ENCODE results near the gene AKAP12. TPM values are rescaled to one million over a fixed set of nuclear protein-coding genes. Genes with fewer than 3 reads are reported as not detected.

The AKAP12 gene
- total and polyA plus RNA-seq, 2 donors (not counting 1 experiment from before 2014, with no cell fraction given): 0.04 to 0.22 TPM

DNA sequence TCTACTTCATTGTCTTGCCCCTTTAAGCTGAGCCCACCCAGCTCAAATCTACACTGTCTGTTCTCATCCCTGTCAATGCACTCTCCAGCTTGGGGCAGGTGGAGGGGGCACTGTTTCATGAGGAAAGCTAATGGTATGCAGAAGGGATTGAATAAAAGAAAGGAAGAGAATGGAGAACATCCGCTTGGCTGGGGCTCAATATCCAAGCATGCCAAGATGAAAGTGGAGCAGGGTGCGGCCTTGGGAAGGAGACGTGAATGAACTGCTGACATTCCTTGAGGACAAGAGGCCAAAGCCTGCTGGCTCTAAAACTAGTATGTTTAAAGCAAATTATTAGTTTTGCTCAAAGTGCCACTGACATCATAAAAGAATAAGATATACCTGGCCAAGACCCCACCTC, 24.2 kb downstream of the AKAP12 start:
- no peaks in the 10 kb centered on the region for H3K4me1 ChIP-seq (ENCODE audit: control insufficient read depth in 2 of 2, insufficient read depth in 2 of 2, low read length in 2 of 2)
- no peaks in the 10 kb centered on the region for H3K4me1 Mint-ChIP-seq
- no peak overlapping the region for H3K4me2 ChIP-seq (replicated peaks; ENCODE audit: low read depth, low read length, poor library complexity, severe bottlenecking)
- no peaks in the 10 kb centered on the region for H3K9me3 ChIP-seq (ENCODE audit: control extremely low read depth in 1 of 3, control insufficient read depth in 2 of 3, insufficient read depth in 1 of 3, low read length in 2 of 3)
- intact Hi-C loops (cut with micrococcal nuclease): no loop called here
- H3K4me3 ChIP-seq (ENCODE audit: control extremely low read depth in 1 of 5, extremely low read depth in 1 of 5, insufficient read depth in 1 of 5, low read depth in 2 of 5, low read length in 4 of 5): no peak overlapping the region
- no peak for TF ChIP-seq EZH2 (IDR thresholded peaks at IDR 0.05; ENCODE audit: borderline replicate concordance, insufficient read depth, low read depth, low read length, poor library complexity, severe bottlenecking)
- TF ChIP-seq, protein P1, sequence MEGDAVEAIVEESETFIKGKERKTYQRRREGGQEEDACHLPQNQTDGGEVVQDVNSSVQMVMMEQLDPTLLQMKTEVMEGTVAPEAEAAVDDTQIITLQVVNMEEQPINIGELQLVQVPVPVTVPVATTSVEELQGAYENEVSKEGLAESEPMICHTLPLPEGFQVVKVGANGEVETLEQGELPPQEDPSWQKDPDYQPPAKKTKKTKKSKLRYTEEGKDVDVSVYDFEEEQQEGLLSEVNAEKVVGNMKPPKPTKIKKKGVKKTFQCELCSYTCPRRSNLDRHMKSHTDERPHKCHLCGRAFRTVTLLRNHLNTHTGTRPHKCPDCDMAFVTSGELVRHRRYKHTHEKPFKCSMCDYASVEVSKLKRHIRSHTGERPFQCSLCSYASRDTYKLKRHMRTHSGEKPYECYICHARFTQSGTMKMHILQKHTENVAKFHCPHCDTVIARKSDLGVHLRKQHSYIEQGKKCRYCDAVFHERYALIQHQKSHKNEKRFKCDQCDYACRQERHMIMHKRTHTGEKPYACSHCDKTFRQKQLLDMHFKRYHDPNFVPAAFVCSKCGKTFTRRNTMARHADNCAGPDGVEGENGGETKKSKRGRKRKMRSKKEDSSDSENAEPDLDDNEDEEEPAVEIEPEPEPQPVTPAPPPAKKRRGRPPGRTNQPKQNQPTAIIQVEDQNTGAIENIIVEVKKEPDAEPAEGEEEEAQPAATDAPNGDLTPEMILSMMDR (IDR thresholded peaks at IDR 0.05): no peak
- 93% methylated on average over 3 of the region's 3 CpGs for WGBS (ENCODE audit: insufficient coverage)
- POLR2A ChIA-PET: no interaction called here
- no peak for ATAC-seq (ENCODE audit: low read depth)
- CTCF ChIA-PET: interaction anchor here (1.4 kb wide), 1 partner anchor 60 kb away, joined by 3 read pairs; no protein-coding TSS in a partner anchor
- H3K36me3 ChIP-seq (replicated peaks in 1 of 2; ENCODE audit: control extremely low read depth in 1 of 2, control insufficient read depth in 1 of 2, extremely low read depth in 1 of 2, insufficient read depth in 2 of 2, low read length in 1 of 2): no peaks in the 10 kb centered on the region
- H4K20me1 ChIP-seq (ENCODE audit: control insufficient read depth, insufficient read depth, low read length, poor library complexity, severe bottlenecking): no peaks in the 10 kb centered on the region
- H3K27ac ChIP-seq (ENCODE audit: low read length in 2 of 2): no peak overlapping the region
- H3K9ac ChIP-seq (ENCODE audit: low read length): no peak overlapping the region
- peaks cover 13% of the 10 kb centered on the region for H3K27me3 Mint-ChIP-seq
- no peak overlapping the region for H3K4me3 Mint-ChIP-seq
- H3K27ac Mint-ChIP-seq: no peak overlapping the region
- no peaks in the 10 kb centered on the region for H3K79me2 ChIP-seq (ENCODE audit: control insufficient read depth, insufficient read depth, low read length)
- H2AFZ ChIP-seq (ENCODE audit: insufficient read depth, low read depth, low read length, poor library complexity, severe bottlenecking): no peak overlapping the region
- no peaks in the 10 kb centered on the region for H3K27me3 ChIP-seq (replicated peaks in 1 of 4; ENCODE audit: control extremely low read depth in 1 of 4, control insufficient read depth in 3 of 4, insufficient read depth in 4 of 4, low read length in 3 of 4)
- no peaks in the 10 kb centered on the region for H3K9me3 Mint-ChIP-seq (ENCODE audit: insufficient read depth)
- DNase-seq: no peak

DNA sequence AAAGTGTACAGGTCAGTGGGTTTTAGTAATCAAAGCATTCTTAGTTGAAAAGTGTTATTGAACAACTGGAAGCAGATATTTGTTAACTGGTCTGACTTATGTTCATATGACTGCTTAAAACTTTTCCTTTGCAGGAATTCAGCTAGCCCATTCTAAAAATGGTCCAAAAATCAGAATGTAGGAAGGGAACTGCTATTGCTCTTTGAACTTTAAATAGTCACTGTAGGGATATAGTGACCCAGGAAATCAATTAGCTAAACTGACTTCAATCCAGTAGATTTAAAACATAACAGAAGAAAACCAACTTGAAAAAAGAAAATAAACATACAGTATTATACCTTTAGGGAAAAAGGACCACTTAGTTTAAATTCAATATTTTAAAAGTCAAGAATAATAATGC, 25.5 kb downstream of the AKAP12 start:
- H3K4me3 Mint-ChIP-seq: no peak overlapping the region
- H3K27me3 ChIP-seq (replicated peaks in 1 of 4; ENCODE audit: control extremely low read depth in 1 of 4, control insufficient read depth in 3 of 4, insufficient read depth in 4 of 4, low read length in 3 of 4): no peaks in the 10 kb centered on the region
- no peaks in the 10 kb centered on the region for H3K4me1 ChIP-seq (ENCODE audit: control insufficient read depth in 2 of 2, insufficient read depth in 2 of 2, low read length in 2 of 2)
- POLR2A ChIA-PET: no interaction called here
- no peaks in the 10 kb centered on the region for H3K79me2 ChIP-seq (ENCODE audit: control insufficient read depth, insufficient read depth, low read length)
- no peak overlapping the region for H3K4me3 ChIP-seq (ENCODE audit: control extremely low read depth in 1 of 5, extremely low read depth in 1 of 5, insufficient read depth in 1 of 5, low read depth in 2 of 5, low read length in 4 of 5)
- intact Hi-C loops (cut with micrococcal nuclease): no loop called here
- H3K27ac ChIP-seq (ENCODE audit: low read length in 2 of 2): no peak overlapping the region
- DNase-seq: no peak
- TF ChIP-seq, protein P1 (IDR thresholded peaks at IDR 0.05): no peak
- no peak for TF ChIP-seq EZH2 (IDR thresholded peaks at IDR 0.05; ENCODE audit: borderline replicate concordance, insufficient read depth, low read depth, low read length, poor library complexity, severe bottlenecking)
- H3K27ac Mint-ChIP-seq: no peak overlapping the region
- no peaks in the 10 kb centered on the region for H3K9me3 ChIP-seq (ENCODE audit: control extremely low read depth in 1 of 3, control insufficient read depth in 2 of 3, insufficient read depth in 1 of 3, low read length in 2 of 3)
- no peak overlapping the region for H3K9ac ChIP-seq (ENCODE audit: low read length)
- H3K9me3 Mint-ChIP-seq (ENCODE audit: insufficient read depth): no peaks in the 10 kb centered on the region
- no peak overlapping the region for H2AFZ ChIP-seq (ENCODE audit: insufficient read depth, low read depth, low read length, poor library complexity, severe bottlenecking)
- no peak overlapping the region for H3K4me2 ChIP-seq (replicated peaks; ENCODE audit: low read depth, low read length, poor library complexity, severe bottlenecking)
- ATAC-seq (ENCODE audit: low read depth): no peak
- H3K27me3 Mint-ChIP-seq: peaks cover 13% of the 10 kb centered on the region
- H3K4me1 Mint-ChIP-seq: no peaks in the 10 kb centered on the region
- CTCF ChIA-PET: interaction anchor here (0.7 kb wide), 1 partner anchor 59 kb away, joined by 3 read pairs; no protein-coding TSS in a partner anchor
- H3K36me3 ChIP-seq (replicated peaks in 1 of 2; ENCODE audit: control extremely low read depth in 1 of 2, control insufficient read depth in 1 of 2, extremely low read depth in 1 of 2, insufficient read depth in 2 of 2, low read length in 1 of 2): no peaks in the 10 kb centered on the region
- no peaks in the 10 kb centered on the region for H4K20me1 ChIP-seq (ENCODE audit: control insufficient read depth, insufficient read depth, low read length, poor library complexity, severe bottlenecking)

All from B cell (primary cell).